ENCODE results near the gene ITPRIPL2. TPM values are rescaled to one million over a fixed set of nuclear protein-coding genes. Genes with fewer than 3 reads are reported as not detected.

Gene ITPRIPL2
- total and polyA plus RNA-seq, 2 of the 13 experiments (the other 11 are each of a cell fraction or from before 2014, with no cell fraction given) = 5.9 to 12.6 TPM

- TF ChIP-seq CHD4 (IDR thresholded peaks at IDR 0.05; ENCODE audit: borderline replicate concordance, low read length) (peak; percentile 67; the same call in 1 of the 2 replicates), ZNF792 (CRISPR knock-in tag; IDR thresholded peaks at IDR 0.05) (no peak), ZFAT (CRISPR knock-in tag; conservative IDR thresholded peaks at IDR 0.05) (no peak)
- TF ChIP-seq, protein P1, sequence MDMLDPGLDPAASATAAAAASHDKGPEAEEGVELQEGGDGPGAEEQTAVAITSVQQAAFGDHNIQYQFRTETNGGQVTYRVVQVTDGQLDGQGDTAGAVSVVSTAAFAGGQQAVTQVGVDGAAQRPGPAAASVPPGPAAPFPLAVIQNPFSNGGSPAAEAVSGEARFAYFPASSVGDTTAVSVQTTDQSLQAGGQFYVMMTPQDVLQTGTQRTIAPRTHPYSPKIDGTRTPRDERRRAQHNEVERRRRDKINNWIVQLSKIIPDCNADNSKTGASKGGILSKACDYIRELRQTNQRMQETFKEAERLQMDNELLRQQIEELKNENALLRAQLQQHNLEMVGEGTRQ (IDR thresholded peaks at IDR 0.05; ENCODE audit: low read depth, low read length) = no peak
- TF ChIP-seq, protein P1 (CRISPR knock-in tag; IDR thresholded peaks at IDR 0.05; ENCODE audit: borderline replicate concordance) = no peak
These were observed 25.8 kb downstream of the ITPRIPL2 start (continued) for GRCh38 chr16:19139436-19140091.

DNA sequence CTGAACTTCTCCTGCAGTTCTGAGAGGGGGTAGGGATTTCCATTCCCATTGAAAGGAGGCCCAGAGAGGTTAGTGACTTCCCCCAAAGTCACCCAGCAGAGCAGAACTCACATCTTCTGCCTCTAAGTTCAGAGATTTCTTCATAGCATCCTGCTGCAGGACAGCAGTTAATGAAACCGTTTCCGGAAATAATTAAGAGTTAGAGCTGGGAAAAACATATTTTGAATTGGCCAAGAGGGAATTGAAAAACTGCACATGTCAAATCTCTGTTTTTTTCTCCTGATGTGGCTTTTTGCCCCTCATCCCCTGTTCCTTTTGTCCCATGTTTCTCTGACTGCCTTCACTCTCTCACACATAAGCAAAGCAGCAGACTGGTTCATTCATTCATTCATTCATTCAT is 26.6 kb downstream of the ITPRIPL2 start:
- no peak overlapping the region for H3K4me3 ChIP-seq (replicated peaks in 1 of 3; ENCODE audit: insufficient read depth in 1 of 3, low read depth in 2 of 3, low read length in 3 of 3)
- no peak overlapping the region for H3K4me2 ChIP-seq (ENCODE audit: low read depth, low read length)
- FAIRE-seq = no peak
- peak; percentile 30; the same call in 1 of the 2 replicates for TF ChIP-seq ZNF768 (CRISPR knock-in tag; IDR thresholded peaks at IDR 0.05)
- no peak for TF ChIP-seq BORCS8-MEF2B (CRISPR knock-in tag; IDR thresholded peaks at IDR 0.05)
- H3K4me1 ChIP-seq (ENCODE audit: insufficient read depth, low read length) = peaks cover 11% of the 10 kb centered on the region
- peaks cover 2 to 57% of the 10 kb centered on the region in 2 experiments; a peak in 4 of 5 replicates for H3K27me3 ChIP-seq (ENCODE audit: control insufficient read depth in 1 of 2, insufficient read depth in 2 of 2, low read length in 2 of 2)
- 1% methylated on average over 2 of the region's 2 CpGs for WGBS (ENCODE audit: low lambda C conversion rate)
- H4K20me1 ChIP-seq (ENCODE audit: insufficient read depth, low read length) = no peaks in the 10 kb centered on the region
- ATAC-seq = no peak
- H2AFZ ChIP-seq (ENCODE audit: low read length) = no peak overlapping the region
- no peak overlapping the region for H3K27ac ChIP-seq (ENCODE audit: extremely low read length, insufficient read depth, low read length)
- DNase-seq (ENCODE audit: low spot score) = no peak
- H3K9ac ChIP-seq (ENCODE audit: insufficient read depth, low read depth, low read length) = no peak overlapping the region
- no peaks in the 10 kb centered on the region for H3K9me3 ChIP-seq (ENCODE audit: low read length)
- H3K36me3 ChIP-seq (replicated peaks in 1 of 2; ENCODE audit: control insufficient read depth in 1 of 2, insufficient read depth in 2 of 2, low read length in 2 of 2) = no peaks in the 10 kb centered on the region
- in situ Hi-C loops (cut with HindIII; ENCODE audit: extremely low pct_ligation_motif_present, low pct_unique_long_range_greater_than_20kb) = loop anchor here (10.0 kb wide), 1 partner anchor 64 kb away; no protein-coding TSS in a partner anchor
- no TSS peak for BruUV-seq (replicated peaks)
- ChIA-PET POLR2A (no interaction called here), CTCF (ENCODE audit: low intra/inter-chr PET ratio, low total read pairs) (no interaction called here)
- intact Hi-C loops (cut with micrococcal nuclease; ENCODE audit: unreplicated experiment) = no loop called here
- H3K79me2 ChIP-seq (ENCODE audit: insufficient read depth, low read length) = no peaks in the 10 kb centered on the region

Data from HepG2 (cell line).